C4-2B (cell line): Measurements from ENCODE around the gene PLA2G4F.

ENCODE experiments used
- CTCF ChIP-seq: fragments of 450-650 bp; conservative IDR thresholded peaks from 2 replicates; pipeline ENCODE4 v1.5.1; 2017; ENCODE audit warnings: mild to moderate bottlenecking
- ZFX ChIP-seq: fragments of 450-650 bp; IDR thresholded peaks from 2 replicates; pipeline ENCODE4 v1.6.1; 2017

- no peak for TF ChIP-seq CTCF
- no peak for TF ChIP-seq ZFX
Observed at GRCh38 chr15:42143866-42144625, 12.4 kb downstream of the PLA2G4F start.
